HG03575 (cell line): ENCODE data around the gene MYEOV.

ENCODE experiments used
- ATAC-seq: cut with Tn5 transposase; IDR thresholded peaks from one replicate; pipeline ENCODE4 v1.9.1; 2021; ENCODE audit not compliant: unreplicated experiment, insufficient number of reproducible peaks, low FRiP score; ENCODE audit errors: extremely low read depth

MYEOV gene

DNA sequence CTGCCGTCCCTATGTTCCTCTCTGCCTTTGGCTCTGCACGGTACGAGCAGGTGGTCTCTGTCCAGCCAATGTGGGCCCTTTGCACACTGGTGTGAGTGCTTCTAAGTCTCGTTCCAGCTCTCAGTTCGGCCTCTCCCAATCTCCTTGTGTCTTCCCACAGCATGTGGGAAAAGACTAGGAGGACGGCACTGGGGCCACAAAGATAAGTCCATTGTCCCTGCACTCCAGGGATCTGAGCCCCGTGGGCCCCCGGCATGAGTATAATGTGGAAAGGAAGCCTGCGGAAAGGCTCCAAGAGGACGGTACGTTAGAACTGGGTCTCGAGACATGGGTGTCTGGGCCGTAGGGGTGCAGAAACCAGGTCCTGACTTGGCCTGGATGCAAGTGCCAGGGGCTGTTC lies 16.4 kb downstream of the MYEOV start:
- ATAC-seq, result no peak

GRCh38 chr11:69310934-69311766 lies 17.2 kb downstream of the MYEOV start:
- no peak for ATAC-seq

- no peak for ATAC-seq
Measured at GRCh38 chr11:69311767-69312385, 17.9 kb downstream of the MYEOV start.

DNA sequence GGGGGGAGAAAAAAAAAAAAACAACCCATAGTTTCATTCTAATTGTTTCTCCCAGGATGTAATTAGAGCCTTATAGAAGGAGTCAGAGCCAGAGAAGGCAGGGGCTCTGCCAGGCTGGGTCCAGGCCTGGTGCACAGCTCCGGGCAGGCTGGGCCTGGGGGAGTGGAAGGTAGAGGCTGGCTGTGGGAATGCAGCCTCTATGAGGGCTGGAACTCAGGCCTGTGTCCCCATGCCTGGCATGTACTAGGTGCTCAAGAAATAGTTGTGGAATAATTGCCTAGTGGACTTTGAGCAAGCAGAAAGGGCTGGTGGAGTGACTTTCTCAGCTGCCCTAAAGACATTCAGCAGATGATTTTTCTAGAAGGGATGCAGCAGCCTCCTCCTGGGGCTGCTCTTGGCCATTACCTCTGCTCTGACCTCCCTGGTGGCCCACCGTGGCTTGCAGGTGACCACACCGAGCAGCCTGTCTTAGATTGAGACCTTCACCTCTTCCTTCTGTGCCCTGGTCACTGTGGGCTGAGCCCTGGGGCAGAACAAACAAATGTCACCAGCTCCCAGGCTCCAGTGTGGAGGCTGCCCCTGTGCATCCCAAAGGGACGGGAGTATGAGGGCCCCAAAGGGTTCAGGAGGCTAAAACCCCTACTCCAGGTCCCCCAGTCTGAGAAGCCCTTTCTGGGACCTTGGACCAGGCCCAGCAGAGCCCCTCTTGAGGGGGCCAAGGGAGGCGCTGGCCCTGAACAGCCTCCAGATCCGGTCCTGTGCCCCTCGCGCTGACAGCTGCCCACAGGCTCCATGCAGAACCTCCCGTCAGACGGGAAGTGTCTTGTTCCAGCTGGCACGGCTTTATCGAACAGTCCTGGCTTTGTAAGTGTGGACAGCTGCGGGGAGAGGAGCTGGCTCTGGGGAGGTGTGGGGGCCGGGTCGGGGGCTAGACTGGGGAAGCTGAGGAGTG lies 18.8 kb downstream of the MYEOV start:
- no peak for ATAC-seq

DNA sequence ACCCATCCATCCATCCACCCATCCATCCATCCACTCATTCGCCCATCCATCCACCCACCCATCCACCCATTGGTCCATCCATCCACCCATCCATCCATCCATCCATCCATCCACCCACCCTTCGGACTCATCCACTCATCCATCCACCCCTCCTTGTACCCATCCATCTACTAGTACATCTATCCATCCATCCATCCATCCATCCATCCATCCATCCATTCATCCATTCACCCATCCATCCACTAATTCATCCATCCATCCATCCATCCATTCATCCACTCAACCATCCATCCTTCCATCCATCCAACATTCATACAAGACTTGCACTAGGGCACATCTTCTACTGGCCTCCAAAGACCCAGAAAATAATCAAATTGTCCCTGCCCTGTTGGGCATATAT lies 20.0 kb downstream of the MYEOV start:
- no peak for ATAC-seq

DNA sequence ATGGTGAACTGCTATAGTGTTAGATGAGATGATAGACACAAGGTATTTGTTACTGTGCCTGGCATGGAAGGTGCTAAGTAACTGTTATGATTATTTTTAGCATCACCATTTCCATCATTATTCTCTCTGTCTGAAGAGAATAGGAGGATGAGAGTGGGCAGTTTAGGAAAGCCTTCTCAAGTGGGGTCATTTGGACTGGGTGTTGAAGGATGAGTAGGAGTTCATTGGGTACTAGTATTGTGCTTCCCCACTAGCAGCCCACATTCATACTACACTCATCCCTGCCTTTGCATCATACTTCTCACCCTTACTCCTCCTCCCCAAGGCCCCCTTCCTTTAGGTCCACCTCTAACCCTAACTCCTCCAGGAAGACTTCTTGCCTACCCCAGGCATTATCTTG lies 20.6 kb downstream of the MYEOV start:
- ATAC-seq, result no peak

DNA sequence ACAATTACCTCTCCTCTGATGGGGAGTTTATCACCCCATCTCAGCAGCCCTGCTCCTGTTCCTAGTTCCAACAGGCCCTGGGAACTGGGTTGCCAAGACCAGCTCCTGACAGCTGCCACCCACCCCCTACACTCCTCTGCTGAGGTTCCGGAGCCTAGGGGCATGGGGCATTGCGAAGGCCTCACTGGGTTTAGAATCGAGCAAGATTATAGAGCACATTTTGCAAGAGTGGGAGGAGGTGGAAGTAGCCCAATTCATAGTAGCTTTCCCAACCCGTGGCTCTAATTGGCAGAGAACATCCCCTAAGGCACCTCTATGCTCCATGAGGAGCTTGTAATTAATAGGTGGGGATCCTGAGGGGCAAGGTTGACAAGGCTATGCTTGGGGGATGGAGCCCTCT lies 23.0 kb downstream of the MYEOV start:
- ATAC-seq, result no peak

- ATAC-seq, result no peak
Measured at GRCh38 chr11:69317401-69318092, 23.6 kb downstream of the MYEOV start.

- no peak for ATAC-seq
Measured at GRCh38 chr11:69318093-69318420, 24.1 kb downstream of the MYEOV start.

DNA sequence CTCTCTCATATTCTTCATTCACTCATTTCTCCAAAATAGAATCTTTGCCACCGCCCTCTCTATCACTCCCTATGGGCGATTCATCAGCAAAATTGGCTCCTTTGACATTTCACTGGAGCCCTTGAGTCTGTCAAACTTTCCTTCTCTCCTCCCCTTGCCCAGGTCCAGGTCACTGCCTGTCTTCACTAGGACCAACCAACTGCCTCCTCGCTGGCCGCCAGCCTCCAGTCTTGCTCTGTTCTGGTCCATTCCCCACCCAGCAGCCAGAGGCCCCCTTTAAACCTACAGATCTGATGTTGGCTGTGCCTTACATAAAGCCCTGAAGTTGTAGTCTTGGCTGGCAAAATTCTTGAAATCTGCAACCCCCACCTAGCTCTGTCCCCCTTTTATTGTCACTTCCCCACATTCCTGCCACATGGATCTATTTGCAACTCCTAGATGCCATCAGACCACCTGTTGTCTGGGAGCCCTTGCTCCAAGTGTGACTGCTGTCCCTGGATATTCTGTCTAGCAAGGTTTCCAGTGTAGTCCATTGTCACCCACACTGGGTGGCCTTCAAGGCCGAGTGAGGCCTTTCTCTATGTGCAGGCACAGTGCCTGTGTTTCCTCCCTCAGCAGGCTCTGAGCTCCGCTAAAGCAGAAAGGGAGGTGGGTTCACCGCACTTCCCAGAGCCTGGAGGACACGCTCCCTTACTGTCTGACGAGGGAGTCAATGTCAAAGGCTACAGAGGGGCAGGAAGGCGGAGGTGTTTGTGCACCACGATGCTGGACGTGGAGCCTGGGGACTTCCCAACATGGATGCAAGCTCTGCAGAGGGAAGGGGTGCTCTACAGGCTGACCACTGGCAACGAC lies 25.5 kb downstream of the MYEOV start:
- no peak for ATAC-seq

- ATAC-seq, result no peak
Measured at GRCh38 chr11:69320326-69320725, 26.4 kb downstream of the MYEOV start.

GRCh38 chr11:69320756-69321741 lies 27.1 kb downstream of the MYEOV start:
- ATAC-seq, result no peak

DNA sequence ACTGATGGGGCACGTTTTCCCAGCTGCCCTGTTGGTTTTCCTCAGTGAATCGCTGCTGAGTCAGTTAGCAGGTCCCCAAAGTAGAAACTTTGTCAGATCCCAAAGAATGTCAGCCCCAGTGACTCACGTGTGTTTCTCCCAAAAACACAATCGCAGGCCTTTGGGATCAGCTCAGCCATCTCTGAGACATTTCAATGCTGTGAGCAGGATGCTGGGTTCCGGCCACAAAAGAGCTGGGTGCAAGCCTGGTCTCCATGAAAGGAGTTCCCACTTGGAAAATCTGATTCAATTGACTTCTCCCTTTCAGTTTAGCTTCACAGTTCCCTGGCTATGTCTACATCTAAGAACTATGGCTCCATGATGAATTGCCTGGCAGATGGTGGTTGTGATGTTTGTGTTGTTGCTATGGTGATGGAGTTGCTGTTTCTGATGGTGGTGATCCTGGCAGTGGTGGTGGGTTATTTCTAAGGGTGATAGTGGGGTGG lies 28.0 kb downstream of the MYEOV start:
- ATAC-seq, result no peak

DNA sequence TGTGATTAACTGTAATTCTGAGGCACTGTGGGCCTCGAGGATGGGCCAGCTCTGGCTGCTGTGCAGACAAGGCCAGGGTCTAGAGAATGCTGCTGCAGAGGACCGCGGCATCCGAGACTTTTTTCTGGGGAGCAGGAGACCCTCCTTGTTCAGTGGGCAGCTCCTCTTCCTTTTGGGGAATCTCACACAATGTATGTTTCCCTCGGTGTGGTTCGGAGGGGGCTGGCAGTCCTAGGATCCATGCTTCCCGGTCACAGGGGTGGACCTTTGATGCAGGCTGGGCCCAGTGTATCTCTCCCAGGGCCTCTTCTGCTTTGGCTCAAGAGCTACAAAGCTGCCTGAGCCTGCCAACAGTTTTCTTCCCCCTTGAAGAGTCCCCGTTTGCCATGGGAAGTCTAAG lies 31.5 kb downstream of the MYEOV start:
- ATAC-seq, result no peak

DNA sequence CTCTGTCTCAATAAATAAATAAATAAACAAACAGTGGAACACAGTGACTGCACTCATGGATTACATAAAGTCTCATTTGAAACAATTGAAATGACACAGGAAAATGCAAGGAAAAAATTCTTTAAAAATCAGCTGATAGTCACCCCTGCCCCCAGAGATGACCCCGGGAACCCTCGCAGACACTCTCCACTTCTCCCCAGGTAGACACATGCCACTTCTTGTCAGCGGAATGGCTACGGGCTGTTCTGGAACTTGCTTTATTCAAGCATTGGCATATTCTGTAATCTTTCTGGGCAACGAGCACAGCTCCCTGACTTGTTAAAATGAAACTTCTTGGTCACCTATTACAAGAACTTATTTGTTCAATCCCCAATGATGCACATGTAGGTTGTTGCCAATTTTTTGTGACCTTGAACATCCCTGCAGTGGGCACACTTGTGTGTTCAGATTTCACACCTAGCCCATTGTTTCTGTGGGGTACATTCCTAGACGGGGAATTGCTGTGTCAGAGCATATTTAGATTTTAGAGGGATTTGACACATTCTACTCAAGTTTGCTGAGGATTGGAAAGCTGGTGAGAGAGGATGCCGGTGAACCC lies 32.8 kb downstream of the MYEOV start:
- ATAC-seq, result no peak

GRCh38 chr11:69327741-69328191 lies 33.8 kb downstream of the MYEOV start:
- ATAC-seq, result no peak

GRCh38 chr11:69328231-69328630 lies 34.3 kb downstream of the MYEOV start:
- no peak for ATAC-seq
